ENCODE data around the gene FUT6. TPM values are rescaled to one million over a fixed set of nuclear protein-coding genes. Genes with fewer than 3 reads are reported as not detected.

FUT6 gene
- total RNA-seq, 1 donor from 2014 or later: not detected

DNA sequence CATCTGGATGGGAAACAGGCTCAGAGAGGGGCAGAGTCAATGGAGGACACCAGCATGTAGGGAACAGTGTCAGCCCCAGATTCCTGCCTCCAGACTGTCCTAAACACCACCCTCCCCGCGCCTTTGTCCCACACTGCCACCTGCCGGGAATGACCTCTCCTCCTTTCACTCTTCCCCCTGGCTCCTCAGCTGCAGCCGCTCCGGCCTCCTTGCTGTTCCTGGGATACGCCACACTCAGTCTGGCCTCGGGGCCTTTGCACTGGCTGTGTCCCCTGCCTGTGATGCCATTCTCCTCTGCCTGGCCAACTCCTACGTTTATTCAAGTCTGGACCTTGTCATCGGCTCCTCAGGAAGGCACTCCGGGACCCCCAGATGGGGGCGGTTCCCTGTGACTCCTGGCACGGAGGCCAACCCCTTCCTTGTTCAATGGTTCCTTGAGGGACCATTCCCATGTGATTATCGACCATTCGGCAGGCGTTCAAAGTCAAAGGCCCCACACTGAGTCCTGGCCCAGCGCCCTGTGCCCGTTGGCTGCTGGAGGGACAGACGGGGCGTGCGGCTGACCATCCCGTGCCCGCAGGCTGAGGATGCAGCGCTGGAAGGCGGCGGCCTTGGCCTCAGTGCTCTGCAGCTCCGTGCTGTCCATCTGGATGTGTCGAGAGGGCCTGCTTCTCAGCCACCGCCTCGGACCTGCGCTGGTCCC, 15.8 kb downstream of the FUT6 start:
- no peak for DNase-seq (ENCODE audit: low spot score)
- Mint-ChIP-seq H3K4me1 (peaks cover 8% of the 10 kb centered on the region), H3K36me3 (no peaks in the 10 kb centered on the region), H3K27me3 (ENCODE audit: insufficient read depth, low read depth) (peaks cover 13% of the 10 kb centered on the region), H3K4me3 (peak overlapping the region; percentile 57), H3K27ac (no peak overlapping the region), H3K9me3 (no peaks in the 10 kb centered on the region)
- H2AFZ ChIP-seq (replicated peaks): no peak overlapping the region
- H3K4me1 ChIP-seq: peaks cover 4% of the 10 kb centered on the region
- H3K27ac ChIP-seq: no peak overlapping the region
- H3K4me2 ChIP-seq: no peak overlapping the region
- H3K9ac ChIP-seq: no peak overlapping the region
- H3K4me3 ChIP-seq: no peak overlapping the region
- peaks cover 5% of the 10 kb centered on the region for H4K20me1 ChIP-seq (ENCODE audit: low read depth)
- H3K27me3 ChIP-seq: no peaks in the 10 kb centered on the region
- peaks cover 21% of the 10 kb centered on the region for H3F3A ChIP-seq (ENCODE audit: low read depth)
- no peaks in the 10 kb centered on the region for H3K9me3 ChIP-seq (ENCODE audit: low read depth)
- H3K36me3 ChIP-seq: no peaks in the 10 kb centered on the region
- no peak for TF ChIP-seq EZH2phosphoT487 (IDR thresholded peaks at IDR 0.05)
- TF ChIP-seq EZH2 (IDR thresholded peaks at IDR 0.05): no peak
- TF ChIP-seq CTCF (IDR thresholded peaks at IDR 0.05): no peak
- H3K79me2 ChIP-seq (ENCODE audit: low read depth): no peaks in the 10 kb centered on the region

- H3K4me1 Mint-ChIP-seq: peaks cover 4% of the 10 kb centered on the region
- H3K36me3 Mint-ChIP-seq: no peaks in the 10 kb centered on the region
- H3K4me3 Mint-ChIP-seq: no peak overlapping the region
Measured at GRCh38 chr19:5822181-5822844, 17.2 kb downstream of the FUT6 start.

DNA sequence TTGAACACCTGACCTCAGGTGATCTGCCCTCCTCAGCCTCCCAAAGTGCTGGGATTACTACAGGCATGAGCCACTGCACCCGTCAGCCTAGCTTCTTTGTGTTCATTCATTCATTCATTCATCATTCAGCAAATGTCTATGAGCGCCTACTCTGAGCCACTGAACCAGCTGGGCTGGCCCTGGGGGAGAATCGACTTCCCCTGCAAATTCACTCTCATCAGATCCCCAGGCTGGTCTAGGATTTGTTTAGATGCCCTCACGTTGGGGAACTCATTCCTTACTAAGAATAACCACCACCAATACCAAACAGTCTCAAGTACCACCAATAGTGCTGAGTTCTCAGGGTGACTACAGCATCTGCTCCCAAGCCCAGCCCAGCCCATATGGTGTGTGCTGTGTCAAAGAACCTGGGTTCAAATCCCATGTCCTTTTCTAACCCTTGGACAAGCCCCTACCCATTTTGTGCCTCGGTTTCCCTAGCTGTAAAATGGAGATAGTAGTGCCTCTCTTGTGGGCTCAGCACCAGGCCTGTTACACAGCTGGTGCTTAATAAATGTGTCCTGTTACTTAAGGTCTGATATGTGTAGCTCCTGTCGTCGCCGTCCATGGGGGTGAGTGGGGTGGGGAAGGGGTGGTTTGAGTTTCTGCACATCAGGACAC, 17.9 kb downstream of the FUT6 start:
- no peaks in the 10 kb centered on the region for H3K79me2 ChIP-seq (ENCODE audit: low read depth)
- TF ChIP-seq EZH2 (IDR thresholded peaks at IDR 0.05) (no peak), CTCF (IDR thresholded peaks at IDR 0.05) (no peak), EZH2phosphoT487 (IDR thresholded peaks at IDR 0.05) (no peak)
- H3K9me3 ChIP-seq (ENCODE audit: low read depth): no peaks in the 10 kb centered on the region
- no peak overlapping the region for H3K4me2 ChIP-seq
- Mint-ChIP-seq H3K27ac (no peak overlapping the region), H3K36me3 (no peaks in the 10 kb centered on the region), H3K4me1 (peaks cover 2% of the 10 kb centered on the region), H3K4me3 (no peak overlapping the region), H3K9me3 (no peaks in the 10 kb centered on the region), H3K27me3 (ENCODE audit: insufficient read depth, low read depth) (peaks cover 7% of the 10 kb centered on the region)
- H3K36me3 ChIP-seq: no peaks in the 10 kb centered on the region
- H3F3A ChIP-seq (ENCODE audit: low read depth): peaks cover 5% of the 10 kb centered on the region
- no peak for DNase-seq (ENCODE audit: low spot score)
- H3K4me1 ChIP-seq: peaks cover 4% of the 10 kb centered on the region
- peaks cover 5% of the 10 kb centered on the region for H4K20me1 ChIP-seq (ENCODE audit: low read depth)
- no peak overlapping the region for H2AFZ ChIP-seq (replicated peaks)
- no peak overlapping the region for H3K4me3 ChIP-seq
- no peaks in the 10 kb centered on the region for H3K27me3 ChIP-seq
- no peak overlapping the region for H3K27ac ChIP-seq
- H3K9ac ChIP-seq: no peak overlapping the region

More at GRCh38 chr19:5822181-5822844, 17.2 kb downstream of the FUT6 start:
- peaks cover 5% of the 10 kb centered on the region for H4K20me1 ChIP-seq (ENCODE audit: low read depth)
- no peak overlapping the region for H3K27ac ChIP-seq
- no peaks in the 10 kb centered on the region for H3K9me3 ChIP-seq (ENCODE audit: low read depth)
- peaks cover 11% of the 10 kb centered on the region for H3K27me3 Mint-ChIP-seq (ENCODE audit: insufficient read depth, low read depth)
- no peak for DNase-seq (ENCODE audit: low spot score)
- H3K4me3 ChIP-seq: no peak overlapping the region
- no peak overlapping the region for H3K9ac ChIP-seq
- H3K27me3 ChIP-seq: no peaks in the 10 kb centered on the region
- H3K4me1 ChIP-seq: peaks cover 4% of the 10 kb centered on the region
- H3K4me2 ChIP-seq: no peak overlapping the region
- no peaks in the 10 kb centered on the region for H3K9me3 Mint-ChIP-seq
- no peaks in the 10 kb centered on the region for H3K79me2 ChIP-seq (ENCODE audit: low read depth)
- no peak overlapping the region for H3K27ac Mint-ChIP-seq
- no peaks in the 10 kb centered on the region for H3K36me3 ChIP-seq
- TF ChIP-seq EZH2 (IDR thresholded peaks at IDR 0.05): no peak
- no peak for TF ChIP-seq EZH2phosphoT487 (IDR thresholded peaks at IDR 0.05)
- no peak for TF ChIP-seq CTCF (IDR thresholded peaks at IDR 0.05)
- H2AFZ ChIP-seq (replicated peaks): no peak overlapping the region
- peaks cover 12% of the 10 kb centered on the region for H3F3A ChIP-seq (ENCODE audit: low read depth)
